Measurements from ENCODE around the gene CYP4V2.
"Not testable (repeated sequence)": the region's sequence is repeated elsewhere in the genome, so short reads cannot be mapped to it uniquely, and the experiment has no call there.

CYP4V2 gene

DNA sequence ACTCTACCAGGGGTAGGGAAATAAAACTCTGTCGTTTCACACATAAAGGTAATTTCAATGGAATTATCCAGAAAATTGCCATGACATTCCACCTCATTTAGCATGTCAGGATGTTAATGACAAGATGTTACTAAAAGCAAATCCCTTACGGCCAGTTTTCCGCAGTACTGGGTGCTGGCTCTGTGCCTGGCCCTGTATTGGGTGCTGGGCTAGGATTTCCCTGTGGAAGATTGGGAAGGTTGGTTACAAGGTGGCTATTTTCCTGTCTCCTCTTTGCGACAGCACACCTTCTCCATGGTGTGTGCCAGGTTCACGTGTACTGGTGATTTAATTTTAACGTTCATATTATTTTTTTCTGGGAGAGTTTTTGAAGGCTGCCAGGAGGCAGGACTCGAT, 49.1 kb downstream of the CYP4V2 start:
- DNase-seq = no peak

GRCh38 chr4:186240848-186241491, 49.6 kb downstream of the CYP4V2 start:
- no peak for DNase-seq

DNA sequence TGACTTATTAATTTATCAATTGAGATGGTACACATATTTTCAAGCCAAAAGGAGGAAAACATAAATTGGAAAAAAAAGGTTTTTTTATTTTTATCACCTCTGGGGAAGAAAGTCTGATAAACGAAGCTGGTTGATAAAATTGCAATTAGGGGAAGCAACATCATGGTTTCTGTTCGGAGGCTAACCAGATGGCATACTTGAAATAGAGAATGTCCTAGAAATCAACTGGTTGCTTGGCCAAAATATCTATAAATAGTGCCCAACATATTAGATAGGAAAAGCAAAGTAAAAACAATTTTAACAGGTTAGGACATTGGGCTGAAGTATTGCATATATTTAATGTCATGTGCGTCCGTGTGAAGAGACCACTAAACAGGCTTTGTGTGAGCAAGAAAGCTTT, 50.2 kb downstream of the CYP4V2 start:
- no peak for DNase-seq

- not testable (repeated sequence) for DNase-seq
Measured at GRCh38 chr4:186242031-186242430, 50.7 kb downstream of the CYP4V2 start.

DNA sequence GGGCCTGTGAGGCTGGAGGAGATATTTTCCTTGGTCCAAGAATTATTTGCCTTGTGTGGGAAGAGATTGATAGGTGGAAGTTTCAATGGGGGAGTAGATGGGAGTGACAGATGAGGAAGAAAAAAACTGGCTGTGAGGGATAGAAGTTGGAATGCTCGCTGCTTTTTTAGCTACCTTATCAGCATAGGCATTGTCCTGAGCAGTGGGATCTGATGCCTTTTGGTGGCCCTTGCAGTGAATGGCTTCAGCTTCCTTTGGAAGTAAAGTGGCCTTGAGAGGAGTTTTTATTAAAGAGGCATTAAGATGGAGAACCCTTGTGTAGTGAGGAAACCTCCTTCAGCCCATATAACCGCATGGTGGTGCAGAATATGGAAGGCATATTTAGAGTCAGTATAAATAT, 52.0 kb downstream of the CYP4V2 start:
- DNase-seq = no peak

GRCh38 chr4:186244835-186245234, 53.5 kb downstream of the CYP4V2 start:
- no peak for DNase-seq

DNA sequence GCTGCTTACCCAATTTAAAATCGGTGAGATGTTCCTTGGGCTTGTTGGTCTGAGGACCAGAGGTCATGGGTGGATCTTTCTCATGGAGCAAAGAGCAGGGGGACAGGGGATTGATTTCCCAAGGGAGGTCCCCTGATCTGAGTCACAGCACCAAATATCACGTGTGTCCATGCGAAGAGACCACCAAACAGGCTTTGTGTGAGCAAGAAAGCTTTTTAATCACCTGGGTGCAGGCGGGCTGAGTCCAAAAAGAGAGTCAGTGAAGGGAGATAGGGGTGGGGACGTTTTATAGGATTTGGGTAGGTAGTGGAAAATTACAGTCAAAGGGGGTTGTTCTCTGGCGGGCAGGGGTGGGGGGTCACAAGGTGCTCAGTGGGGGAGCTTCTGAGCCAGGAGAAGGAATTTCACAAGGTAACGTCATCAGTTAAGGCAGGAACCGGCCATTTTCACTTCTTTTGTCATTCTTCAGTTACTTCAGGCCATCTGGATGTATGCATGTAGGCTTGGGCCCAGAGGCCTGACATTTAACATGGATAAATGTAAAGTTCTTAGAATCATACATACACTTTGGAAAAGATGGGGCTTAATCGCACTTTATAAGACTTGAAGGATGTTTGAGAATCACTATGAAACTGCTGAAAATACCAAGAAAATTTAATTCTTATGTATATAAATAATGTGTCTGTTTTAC, 55.8 kb downstream of the CYP4V2 start:
- DNase-seq = not testable (repeated sequence)

DNA sequence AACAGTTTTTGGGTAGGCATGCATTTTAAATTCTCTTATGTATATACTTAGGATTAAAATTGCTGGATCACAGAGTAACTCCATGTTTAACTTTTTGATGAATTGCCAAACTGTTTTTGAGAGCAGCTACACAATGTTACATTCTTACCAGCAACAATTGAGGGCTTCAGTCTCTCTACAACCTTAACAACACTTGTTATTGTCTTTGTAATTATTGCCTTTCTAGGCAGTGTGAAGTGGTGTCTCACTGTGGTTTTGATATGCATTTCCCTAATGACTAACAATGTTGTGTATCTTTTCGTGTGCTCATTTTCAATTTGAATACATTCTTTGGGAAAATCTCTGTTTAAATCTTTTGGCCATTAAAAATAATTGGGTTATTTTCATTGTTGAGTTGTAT, 57.3 kb downstream of the CYP4V2 start:
- DNase-seq = no peak

DNA sequence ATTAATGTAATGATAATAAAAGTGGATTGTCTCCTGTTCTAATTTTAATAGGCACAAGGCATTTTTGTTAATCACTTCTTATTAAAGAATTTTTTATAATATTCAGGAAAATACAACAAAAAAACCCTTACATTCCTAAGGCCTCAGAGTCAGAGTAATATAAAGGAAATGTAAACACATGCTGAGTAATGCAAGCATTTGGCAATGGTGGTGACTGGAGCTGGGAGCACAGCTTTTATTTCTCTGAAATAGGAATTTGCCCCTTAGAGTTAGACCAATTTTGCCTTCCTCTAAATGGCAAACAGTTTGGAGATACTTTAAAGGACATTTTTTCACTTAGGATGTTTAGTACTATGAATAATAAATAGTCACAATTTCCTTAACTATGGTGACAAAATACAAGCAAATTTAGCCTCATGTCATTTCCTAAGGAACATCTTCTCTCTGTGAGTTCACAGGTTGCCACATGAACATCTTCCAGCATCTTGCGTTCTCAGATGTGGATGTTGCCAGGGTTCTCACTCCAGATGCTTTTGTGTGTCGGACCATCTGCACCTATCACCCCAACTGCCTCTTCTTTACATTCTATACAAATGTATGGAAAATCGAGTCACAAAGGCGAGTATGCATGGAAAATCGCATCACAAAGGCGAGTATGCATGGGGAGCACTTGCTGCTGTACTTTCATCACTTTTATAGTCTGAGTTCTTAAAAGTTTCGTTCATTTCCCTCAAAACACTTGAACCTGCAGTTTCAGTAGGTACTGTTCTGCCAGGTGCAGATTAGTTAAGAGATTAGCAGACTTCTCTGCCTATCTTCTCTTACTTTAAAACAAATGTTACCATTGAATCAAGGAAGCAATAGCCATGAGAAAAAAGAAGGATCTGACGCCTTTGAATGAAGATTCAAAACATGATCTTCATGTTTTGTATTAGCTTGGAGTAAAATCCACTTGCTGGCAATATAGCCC, 58.7 kb downstream of the CYP4V2 start:
- no peak for DNase-seq

- DNase-seq = no peak
Measured at GRCh38 chr4:186250760-186251159, 59.4 kb downstream of the CYP4V2 start.

GRCh38 chr4:186255122-186255521, 63.8 kb downstream of the CYP4V2 start:
- no peak for DNase-seq

DNA sequence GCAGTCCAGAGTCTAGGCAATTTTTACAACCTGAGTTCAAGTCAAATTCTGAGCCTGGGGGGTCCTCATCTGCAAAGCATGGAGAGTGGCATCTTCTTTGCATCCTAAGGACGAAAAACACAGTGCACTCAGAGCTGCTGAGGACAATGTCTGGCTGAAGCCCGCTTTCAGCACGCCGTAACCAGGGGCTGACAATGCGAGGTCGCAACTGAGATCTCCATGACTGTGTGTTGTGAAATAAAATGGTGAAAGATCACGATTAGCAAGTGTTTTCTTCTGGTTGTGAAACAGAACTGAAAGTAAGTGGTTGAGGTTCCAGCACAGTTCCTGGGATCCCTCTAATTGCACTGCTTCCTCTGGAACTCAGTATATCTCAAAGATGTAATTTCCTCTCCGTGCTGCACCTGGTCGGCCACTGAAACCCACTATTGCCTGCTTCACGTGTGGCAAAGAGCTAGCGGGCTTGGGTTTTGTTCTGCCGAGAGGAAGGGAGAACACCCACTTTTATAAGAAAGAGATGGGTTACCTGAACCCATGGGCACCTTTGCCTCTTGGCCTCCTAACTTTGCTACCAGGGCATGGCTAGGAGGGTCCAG, 66.9 kb downstream of the CYP4V2 start:
- DNase-seq = no peak

DNA sequence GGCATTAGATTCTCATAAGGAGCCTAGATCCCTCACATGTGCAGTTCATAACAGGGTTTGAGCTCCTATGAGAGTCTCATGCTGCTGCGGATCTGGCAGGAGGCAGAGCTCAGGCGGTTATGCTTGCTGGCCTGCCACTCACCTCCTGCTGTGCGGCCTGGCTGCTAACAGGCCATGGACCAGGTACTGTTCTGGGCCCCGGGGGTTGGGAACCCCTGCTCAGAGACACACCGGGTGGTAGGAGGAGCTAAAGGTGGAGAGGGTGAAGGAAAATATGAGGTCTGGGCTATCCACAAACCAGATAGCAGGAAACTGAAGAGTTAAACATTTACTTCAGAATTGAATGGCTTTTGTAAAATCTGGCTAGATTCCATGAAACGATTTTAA, 68.7 kb downstream of the CYP4V2 start:
- DNase-seq = no peak
